Daoy (cell line): Measurements from ENCODE around the gene FAM193B. TPM values are rescaled to one million over a fixed set of nuclear protein-coding genes. Genes with fewer than 3 reads are reported as not detected.
A peak's percentile ranks its signal among the peaks of the same experiment; 100 is the strongest.
"Not testable (repeated sequence)": the region's sequence is repeated elsewhere in the genome, so short reads cannot be mapped to it uniquely, and the experiment has no call there.

Source experiments
- DNase-seq: peaks from one replicate; pipeline ENCODE4 v3.0.0-alpha.2; 2015; ENCODE audit warnings: low read depth
- total RNA-seq: library from RNA; depleted of rRNA; stranded (reverse); fragments of >200 nt; shearing (Covaris generic); gene quantifications from 2 replicates; pipeline ENCODE4 v1.2.3, GENCODE V29; 2014

Gene FAM193B
- total RNA-seq, 1 experiment from 2014 or later: 26.7 TPM

DNA sequence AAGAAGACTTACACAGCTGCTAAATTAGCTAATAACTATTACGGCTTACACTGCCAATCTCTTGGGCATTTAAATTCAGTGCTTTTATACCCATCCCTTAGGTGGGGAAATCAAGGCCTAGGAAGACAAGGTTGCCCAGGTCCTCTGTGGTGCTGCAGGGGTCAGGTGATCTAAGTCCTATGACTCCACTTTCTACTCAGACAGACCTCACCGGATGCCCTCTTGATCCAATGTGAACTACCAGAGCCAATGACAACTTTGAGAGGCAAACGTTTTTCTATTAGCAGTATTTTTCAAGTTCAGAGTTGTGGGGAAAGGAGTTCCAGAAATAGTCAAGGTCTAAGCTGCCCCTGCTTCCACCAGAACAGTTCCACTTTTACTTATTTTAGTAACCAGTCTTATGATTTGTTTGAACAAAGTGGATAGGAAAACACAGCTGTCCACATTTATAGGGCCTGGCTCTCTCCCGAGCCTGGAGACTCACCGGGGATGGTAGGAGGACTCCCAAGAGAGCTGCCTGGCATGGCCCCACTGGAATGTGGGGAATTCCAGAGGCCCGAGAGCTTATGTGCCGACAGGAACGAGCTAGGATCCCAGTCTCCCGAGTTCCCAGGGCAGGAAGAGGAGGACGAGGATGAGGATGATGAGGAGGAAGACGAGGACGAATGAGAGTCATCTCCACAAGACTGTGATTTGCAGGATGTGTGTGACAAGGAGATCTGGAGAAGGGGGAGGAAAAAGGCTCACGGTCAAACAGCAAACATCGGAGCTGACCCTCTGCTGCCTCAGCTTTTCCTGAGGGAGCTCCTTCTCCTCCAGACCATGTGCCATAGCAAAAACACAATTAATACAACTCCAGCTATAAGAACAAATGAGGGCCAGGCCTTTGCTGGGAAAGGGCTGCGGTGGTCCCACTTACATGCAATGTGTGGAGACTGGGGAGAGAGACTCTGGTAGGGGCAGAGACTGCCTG, 16.7 kb downstream of the FAM193B start:
- peak; percentile 88 for DNase-seq

DNA sequence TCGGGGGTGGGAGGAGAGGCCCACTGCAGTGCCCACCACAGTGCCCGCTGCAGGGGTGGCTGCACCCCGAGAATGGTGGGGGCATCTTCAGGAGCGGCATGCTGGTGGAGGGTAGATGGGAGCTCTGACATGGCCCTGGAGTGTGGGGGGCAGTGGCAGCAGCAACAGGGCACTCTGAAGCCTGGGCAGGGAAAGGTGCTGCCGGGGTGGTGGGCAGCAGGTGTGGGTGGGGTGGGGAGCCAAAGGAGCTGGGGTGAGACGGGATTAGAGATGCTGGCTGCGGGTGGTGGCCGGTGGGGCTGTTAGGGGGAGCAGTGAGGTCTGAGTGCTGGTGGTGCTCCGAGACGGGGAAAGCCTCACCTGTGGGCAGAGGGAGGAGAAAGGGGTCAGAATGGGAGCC, 18.0 kb downstream of the FAM193B start:
- peak; percentile 1 for DNase-seq

DNA sequence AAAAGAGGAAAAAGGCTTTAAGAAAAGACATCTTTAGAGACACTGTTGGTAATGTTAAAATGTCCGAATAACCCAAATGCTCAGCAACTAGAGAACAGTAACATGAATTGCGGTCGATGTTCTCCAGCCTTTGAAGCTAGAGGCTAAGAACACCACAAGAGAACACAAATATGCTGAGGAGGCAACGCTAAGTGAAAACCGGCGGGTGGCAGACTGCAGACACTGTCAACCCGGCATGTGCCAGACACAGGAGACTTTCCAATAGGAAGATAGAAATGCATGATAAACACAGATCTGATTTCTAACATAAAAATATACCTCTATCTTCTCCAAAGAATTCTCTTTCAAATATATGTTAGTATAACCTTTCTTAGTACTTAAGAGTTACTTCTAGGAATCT, 19.2 kb downstream of the FAM193B start:
- no peak for DNase-seq

DNA sequence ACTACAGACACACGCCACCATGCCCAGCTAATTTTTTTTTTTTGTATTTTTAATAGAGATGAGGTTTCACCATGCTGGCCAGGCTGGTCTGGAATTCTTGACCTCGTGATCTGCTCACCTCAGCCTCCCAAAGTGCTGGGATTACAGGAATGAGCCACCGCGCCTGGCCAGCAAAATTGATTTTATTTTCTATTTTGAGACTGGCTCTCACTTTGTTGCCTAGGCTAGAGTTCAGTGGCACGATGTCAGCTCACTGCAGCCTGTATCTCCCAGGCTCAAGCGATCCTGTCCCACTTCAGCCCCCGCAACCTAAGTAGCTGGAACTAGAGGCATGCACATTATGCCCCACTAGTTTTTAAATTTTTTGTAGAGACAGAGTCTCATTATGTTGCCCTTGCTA, 19.9 kb downstream of the FAM193B start:
- DNase-seq: not testable (repeated sequence)

DNA sequence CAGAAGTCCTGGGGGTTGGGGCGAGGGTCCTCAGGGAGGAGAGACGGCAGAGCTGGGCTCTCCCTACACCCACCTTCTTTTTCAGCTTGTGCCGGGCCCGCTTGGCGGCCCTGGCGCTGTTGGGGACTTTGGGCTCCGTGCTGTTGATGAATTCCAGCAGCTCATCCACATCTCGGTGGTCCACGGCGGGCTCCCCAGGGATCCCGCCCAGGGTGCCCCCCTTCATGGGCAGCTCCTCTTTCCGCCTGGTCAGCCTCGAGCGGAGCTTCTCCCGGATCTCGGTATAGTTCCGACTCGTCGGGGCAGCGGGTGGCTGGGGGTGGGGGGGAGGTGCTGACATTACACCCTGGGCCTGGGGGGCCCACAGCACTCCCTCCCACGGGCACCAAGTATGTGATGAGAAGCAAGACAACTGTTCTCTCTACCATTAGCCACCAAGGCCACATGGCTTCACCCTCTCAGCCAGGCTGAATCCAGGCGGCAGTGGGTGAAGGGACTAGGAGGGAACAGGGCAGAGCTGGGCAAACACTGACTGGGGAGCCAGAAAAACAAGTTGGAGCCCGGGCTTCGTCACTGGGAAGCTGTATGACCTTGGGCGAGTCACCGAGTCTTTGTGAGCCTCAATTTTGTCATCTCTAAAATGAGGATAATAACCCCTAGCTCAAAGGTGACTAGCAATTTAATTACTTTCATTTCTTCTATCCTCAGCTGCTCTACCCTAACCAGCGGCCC, 23.0 kb downstream of the FAM193B start:
- no peak for DNase-seq

DNA sequence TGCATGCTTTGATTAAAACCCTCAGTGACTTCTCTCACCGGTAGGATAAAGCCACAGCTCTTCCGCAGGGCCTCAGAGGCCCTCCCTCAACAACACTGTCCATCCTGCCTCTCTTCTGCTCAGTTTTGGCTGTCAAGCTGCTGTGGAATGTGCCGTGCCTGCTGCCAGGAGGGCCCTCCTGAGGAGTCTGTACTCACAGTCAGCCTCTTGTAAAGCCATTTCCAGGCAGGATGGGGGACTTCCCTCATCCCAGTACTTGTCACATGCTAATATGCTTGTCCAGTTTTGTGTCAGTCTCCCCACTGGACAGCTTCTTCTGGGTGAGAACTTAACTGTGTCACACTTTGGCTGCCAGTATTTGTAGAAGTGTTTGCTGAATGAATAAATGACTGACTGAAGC, 23.7 kb downstream of the FAM193B start:
- DNase-seq: peak; percentile 0

DNA sequence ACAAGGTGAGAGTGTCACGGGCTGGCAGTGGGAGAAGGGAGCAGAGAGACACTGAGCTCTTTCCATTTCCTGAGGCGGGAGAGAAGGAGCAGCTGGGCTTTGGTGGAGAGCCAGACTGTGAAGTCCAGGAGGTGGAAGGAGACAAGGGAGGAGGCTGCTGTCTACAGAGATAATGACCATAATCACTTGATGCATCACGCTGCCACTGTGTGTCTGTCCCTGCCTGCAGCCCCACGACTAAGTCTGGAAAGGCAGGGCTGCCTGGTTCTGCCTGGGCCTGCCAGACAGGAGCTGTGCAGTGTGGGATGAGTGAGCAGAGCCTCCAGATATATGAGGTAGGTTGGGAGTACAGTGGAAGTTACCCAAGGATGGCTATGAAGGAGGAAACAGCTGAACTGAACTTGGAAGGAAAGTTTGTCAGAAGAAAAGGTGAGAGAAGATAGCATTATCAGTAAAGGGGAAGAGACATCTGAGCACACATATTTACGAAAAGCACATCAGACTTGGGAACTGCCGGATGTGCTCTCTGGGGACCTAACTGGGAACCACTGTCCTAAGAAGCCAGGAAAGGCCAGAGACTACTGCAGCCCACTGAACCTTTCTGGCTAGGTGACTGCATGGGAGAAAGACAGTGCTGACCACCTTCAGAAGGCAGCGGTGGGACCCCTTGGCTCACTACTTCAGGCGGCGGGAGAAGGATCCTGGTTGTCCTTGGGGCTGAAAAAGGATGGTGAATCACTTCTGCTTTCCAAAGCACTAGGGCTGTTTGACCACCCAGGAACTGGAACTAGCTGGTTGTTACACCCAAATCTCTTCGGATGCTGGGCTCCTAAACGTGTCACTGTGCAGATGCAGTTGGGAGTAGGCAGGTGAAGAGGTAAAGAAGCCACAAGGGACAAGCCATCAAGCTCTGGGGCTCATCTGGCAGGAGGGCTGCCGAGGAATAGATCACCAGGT, 24.8 kb downstream of the FAM193B start:
- peak; percentile 0 for DNase-seq

DNA sequence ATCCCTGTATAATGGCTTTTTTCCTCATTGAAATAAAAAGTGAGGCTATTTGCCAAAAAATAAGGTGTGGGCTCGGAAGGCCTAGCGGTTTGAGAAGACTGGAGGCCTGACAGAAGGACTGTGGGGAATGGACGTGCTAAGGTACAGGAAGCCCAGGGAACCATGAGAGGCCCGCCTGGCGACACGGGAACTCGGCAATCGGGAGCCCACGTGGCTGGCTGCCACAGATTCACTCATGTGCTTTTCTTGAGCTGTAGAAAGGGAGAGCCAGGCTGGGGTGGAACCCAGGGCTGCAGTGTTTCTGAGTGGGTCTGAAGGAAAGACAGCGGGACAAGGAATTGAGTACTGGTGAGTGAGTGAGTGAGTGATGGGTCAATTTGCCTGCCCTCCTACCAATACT, 25.7 kb downstream of the FAM193B start:
- peak; percentile 1 for DNase-seq

DNA sequence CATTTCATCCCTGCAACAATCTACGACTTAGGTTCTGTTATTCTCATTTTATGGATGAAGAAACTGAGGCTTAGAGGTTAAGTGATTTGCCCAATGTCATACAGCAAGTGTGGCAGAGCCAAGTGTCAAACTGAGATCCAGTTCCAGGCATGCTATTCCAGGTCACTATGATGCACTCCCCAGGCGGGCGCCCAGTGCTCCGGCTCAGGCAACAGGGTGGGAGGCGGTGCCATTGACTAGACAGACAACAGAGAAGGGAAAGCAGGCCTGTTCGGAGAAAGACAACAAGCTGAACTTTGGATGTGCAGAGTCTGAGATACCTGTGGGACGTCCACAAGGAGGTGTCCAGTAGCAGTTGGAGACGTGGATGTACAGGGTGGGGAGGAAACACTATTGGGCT, 26.8 kb downstream of the FAM193B start:
- no peak for DNase-seq

DNA sequence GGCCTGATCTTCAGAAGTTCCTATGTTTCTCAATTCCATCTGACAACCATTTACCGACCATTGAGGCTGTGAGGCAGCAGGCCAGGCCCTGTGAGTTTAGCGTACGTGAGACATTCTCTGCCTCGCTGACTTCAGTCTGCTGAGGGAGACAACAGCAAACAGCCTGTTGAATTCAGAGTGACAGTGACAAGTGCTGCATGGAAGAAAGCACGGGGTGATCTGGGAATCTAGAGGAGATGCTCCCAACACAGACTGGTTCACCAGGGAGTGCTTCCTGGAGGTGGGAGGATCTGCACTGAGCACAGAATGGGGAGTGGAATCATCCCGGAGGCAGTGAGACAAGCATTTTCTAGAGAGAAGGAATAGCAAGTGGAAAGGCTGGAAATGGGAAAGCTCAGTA, 27.6 kb downstream of the FAM193B start:
- no peak for DNase-seq

DNA sequence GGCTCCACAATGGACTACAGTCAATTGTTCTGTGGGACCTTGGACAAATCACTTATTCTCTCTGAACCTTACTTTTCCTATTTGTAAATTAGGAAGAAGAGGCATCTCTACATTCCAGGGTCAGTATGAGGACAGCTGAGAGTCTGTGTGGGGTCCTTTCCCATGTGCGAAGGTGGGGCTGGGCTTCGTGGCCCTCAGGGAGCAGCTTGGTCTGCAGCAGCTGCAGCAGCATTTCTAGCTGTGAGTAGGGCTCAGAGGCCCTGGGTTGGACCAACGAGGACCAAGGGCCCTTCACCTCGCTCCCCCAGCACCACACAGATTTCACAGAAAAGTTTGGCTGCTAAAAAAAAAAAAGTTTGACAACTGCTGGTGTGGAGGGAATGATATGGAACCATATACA, 28.2 kb downstream of the FAM193B start:
- no peak for DNase-seq

DNA sequence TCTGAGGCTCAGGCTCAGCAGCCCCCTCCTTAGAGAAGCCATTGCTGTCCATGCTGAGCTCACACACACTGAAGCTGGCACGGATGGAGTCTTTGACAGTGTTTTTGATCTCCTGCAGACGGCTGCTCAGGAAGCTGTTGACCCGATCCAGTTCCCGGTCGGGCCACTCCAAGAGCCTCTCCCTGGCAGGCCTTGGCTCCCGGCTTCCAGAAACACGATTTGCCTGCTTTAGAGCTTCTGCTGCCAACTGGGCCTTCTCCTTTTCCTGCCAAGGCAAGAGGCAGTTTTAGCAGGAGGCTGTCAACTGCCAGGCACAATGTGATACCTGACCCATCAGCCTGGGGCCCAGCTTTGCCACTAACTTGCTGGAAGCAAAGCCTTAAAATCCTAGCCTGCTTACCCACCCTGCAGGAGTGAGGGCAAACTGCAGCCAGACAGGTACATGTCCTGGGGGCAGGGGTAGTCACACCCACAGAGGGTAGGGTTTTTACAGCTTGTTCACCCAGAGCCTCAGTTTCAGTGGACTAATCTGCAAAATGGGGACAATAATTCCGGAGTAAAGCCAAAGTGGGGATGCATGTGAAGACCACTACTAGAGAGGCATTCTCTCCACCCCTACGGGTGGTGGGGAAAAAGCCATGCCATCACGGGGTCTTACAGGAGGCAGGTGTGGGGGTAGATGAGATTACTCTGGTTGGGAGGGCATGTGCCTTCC, 29.3 kb downstream of the FAM193B start:
- no peak for DNase-seq

DNA sequence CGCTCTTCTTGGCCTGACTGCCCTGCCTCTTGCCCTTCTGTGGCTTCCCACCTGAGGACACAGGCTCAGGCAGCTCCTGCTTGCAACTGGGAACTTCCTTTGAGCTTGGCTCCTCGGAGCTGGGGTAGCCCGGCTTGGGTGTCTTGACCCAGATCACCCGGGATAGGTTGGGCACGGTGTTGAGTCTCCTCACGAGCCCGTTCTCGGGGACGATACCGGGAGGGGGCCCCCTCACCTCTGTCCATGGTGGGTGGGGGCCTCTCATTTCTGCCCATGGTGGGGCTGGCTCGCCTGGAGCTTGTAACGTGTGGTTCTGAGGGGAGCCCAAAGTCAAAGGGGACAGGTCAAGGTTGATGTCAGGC, 29.8 kb downstream of the FAM193B start:
- no peak for DNase-seq

DNA sequence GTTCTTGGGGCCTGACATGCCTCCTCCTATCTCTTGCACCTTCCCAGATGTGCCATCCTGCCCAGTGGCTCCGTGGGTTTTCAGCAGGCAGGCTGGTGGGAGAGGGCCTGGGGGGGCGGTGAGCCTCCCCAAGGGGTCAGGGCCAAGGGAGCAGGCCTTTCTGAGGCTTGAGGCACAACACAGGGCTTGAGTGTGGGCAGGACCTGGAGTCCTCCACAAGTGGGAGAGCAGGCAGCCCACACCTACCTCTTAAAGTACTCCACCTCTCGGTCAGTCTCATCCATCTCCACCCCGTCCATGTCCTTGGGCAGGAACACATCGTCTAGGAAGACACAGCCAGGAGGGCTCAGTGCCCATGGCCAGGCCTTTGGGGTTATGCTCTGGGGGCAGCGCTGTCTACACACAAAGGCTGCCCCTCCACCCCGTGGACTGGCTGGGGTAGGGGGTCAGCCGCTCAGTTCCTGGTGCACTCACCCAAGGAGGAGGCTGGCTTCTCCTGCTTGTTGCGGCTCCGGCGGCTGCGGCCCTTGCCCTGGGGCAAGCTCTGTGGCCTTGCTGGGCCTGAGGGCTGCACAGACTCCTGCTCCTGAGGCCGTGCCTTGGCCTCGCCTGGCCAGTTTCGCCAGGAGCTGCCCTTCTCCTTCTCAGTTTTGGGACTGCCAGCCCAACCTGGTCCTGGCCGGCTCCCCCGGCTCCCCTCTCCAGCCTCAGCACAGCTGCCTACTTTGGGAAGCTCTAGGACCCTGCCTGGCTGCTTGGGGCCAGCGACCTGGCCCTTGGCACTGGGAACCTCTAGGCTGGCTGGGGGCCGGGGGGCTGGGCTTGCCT, 30.4 kb downstream of the FAM193B start:
- DNase-seq: no peak

DNA sequence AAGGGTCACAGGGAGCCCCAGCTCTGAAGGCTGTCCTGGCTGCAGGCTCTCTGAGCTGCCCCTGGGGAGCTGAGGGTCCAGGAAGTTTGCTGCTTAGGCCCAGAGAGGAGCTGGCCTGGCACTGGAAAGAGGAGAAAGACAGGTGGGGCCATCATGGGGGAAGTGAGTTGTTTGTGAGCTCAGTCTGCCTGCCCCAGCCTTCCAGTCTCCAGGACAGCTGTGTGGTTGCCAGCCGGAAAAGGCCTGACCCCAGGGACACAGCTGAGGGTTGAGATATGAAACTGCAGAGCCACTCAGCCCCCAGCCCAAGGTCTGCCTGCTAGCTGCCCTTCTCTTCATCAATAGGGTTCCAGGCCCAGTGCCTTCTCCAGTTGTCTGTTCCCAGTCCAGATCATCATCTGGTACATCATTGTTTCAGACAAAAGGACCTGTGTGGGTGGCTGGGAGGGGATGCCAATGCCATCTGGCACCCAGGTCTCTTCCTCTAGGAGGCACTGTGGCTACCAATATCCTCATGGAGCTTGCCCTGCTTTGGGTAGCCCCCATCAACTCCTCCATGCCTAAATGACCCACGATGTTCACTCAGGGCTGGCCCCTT, 33.3 kb downstream of the FAM193B start:
- DNase-seq: no peak

DNA sequence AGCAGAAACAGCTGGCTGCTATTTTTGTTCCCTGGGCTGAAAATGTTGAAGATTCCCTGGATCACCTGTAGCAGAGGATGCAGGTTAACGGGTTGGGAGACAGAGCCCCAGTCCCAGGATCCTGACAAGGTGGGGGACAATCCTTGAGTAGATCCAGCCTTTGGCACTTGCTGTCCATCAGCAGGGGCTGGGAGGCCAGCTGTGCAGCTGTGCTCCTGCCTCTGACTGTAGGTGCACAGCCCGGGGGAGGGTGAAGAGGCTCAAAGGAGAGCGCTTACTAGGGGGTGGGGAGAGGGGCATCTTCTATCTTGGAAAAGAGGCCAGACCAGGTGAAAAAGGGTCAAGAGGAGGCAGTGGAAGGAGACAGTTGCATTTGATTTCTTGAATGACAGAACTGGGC, 34.1 kb downstream of the FAM193B start:
- DNase-seq: no peak

DNA sequence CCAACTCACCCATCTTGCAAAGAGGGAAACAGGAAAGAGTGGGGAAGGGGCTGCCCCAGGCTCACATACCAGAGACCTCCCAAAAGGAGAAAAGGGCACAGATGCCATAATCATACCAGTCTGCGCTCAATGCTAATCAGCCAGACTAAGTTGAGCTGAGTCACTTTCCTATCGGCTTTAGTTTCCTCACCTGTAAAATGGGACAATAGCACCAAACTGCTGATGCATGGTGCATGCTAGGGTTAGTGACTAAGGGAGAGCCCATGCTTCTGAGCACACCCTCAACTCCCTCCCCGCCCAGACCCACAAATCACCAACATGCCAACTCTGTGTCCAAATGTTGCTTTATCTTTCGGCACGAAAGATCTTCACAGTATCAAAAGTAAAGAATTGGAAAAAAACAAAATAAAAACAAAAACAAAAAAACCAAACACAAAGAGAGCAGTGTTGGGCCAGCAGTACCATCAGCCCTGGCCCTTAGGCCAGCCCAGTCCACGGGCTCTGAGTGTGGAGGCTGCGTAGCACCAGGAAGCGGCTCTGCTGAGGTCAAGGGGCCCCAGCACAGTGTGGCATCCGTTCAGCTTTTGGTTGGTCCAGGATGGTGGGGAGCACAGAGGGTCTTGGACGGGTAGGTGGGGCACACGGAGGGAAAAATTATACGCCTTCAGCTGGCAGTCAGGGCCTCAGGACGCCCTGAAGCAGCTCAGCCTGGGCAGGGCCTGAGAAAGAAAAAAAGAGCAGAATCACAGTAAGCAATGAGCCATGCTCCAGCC, 34.7 kb downstream of the FAM193B start:
- DNase-seq: no peak

DNA sequence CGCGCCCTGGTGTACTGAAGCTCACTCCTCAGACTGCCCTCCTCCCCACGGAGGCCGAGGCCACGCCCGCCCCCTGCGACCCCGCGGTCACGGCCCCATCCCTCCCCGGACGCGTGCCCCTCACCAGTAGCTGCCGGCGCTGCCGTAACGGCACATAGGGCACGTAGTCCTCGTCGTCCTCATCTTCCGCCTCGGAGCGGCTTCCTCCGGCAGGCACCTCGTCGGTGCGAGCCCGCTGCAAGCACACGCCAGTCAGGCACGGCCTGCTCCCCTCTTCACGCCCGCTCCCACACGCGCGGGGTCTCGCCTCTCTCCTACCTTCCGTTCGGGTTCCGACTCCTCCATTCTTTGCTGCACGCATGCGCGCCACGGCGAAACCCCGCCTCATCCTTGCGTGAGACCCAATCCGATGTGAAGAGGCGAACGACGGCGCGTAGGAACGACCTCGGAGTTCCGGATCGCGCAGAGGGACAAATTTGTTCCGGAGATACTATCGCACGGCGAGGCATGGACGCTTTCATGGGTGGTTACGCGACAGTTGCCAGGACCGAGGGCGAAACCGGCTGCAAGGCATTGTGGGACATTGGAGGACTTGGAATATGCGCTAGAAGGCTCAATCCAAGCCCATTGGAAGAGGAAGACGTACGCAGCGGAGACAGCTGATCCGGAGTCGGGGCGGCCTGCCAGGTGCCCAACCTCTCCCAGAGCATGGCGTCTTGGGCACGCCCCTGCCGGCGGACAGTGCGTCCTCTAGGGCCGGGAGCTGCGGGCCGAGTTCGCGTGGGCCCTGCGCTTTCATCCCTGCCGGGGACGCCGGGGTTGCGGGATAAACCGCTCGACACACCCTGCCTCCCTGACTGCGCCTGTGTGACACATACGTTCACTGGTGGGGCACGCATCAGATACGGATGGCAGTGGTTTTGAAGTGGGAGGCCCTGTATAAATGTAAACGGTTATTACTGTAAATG, 37.5 kb downstream of the FAM193B start, which contains the start of gene DDX41:
TSS of gene DDX41 (minus strand) at position 361 of the 968 bp plus-strand sequence. CDS start at position 345, 16 bp downstream.
- peak; percentile 99 for DNase-seq
